Right kidney (tissue), 1 donor: ENCODE data around the gene HNF4A.
"Not testable (repeated sequence)": the region's sequence is repeated elsewhere in the genome, so short reads cannot be mapped to it uniquely, and the experiment has no call there.

Source experiments
- DNase-seq: peaks from one replicate; pipeline ENCODE4 v3.0.0-alpha.2; 2016

Gene HNF4A

GRCh38 chr20:44468044-44468782, 112.7 kb downstream of the HNF4A start:
- no peak for DNase-seq

DNA sequence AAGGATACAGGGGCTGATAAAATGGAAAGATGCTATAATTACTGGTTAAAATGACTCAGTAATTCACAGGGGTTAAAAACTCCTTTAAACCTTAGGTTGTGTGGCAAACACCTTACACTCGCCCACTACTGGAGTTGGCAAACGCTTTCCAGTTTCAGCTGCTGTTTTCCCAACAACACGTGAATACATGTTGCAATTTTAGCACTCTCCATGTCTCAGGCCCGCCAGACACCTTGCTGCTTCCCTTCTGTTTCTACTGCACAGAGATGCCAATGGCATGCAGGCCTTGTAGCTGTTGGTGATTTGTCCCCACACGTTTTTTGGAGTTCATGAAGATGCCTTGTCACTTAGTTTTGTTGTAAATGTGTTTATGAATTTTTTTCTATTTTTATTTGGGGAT, 114.8 kb downstream of the HNF4A start:
- no peak for DNase-seq

DNA sequence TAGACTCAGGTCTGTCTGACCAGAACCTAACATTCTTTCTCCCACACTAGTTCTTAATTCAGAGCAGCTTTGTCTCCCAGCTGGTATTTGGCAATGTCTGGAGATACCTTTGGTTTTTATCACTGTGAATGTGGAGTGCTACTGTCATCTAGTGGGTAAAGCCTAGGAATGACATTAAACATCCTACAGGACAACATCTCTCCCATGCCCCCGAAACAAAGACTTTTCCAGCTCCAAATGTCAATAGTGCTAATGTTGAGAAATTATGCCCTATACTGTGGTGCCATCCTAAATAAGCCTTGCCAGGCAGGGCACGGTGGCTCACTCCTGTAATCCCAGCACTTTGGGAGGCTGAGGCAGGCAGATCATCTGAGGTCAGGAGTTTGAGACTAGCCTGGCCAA, 116.0 kb downstream of the HNF4A start:
- no peak for DNase-seq

DNA sequence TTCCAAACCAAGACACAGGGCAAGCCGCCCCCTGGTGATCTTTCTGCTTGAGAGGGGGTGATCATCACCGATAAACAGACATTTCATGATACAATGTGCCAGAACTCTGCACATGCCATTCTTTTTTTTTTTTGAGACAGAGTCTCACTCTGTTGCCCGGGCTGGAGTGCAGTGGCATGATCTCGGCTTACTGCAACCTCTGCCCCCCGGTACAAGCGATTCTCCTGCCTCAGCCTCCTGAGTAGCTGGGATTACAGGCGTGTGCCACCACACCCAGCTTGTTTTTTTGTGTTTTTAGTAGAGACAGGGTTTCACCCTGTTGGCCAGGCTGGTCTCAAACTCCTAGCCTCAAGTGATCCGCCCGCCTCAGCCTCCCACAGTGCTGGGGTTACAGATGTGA, 116.8 kb downstream of the HNF4A start:
- DNase-seq, result not testable (repeated sequence)

DNA sequence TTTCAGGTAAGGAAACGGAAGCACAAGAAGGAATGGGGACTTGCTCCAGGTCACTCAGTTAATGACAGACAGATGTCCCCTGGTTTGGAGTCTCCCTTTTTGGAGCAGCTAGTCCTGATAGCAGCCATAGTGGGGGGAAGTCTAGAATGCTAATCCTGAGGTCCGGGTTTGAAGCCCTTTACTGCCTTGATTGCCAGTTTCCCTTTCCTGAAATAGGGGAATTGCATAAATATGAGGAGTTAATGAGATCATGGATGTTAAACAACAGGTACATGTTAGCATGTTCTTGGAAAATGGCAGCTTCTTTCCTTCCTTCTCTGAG, 119.8 kb downstream of the HNF4A start:
- no peak for DNase-seq

- DNase-seq, result peak; percentile 88
Measured at GRCh38 chr20:44475694-44476560, 120.4 kb downstream of the HNF4A start, which contains the start of gene TTPAL. Gene TTPAL (plus strand): TSS chr20:44475874. CDS start chr20:44480000, 4,126 bp downstream.

GRCh38 chr20:44477151-44477550, 121.7 kb downstream of the HNF4A start:
- no peak for DNase-seq

DNA sequence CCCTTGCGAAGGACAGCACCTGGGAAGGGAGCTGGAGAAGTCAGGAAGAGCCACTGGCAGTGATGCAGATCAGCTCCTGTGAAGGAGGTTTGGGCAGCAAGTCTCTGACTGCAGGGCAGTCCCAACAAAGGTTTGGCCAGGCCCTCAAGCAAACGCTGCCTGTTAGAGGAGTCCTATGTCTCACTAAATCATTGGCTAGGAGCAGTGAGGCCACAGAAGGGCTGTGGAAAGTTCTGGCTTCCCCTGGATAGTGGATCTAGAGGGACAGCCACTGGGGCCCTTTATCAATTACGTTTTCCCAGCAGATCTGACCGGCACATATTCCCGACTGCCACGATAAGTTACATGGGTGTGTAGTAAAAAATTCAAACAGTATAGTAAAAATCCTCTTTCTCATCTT, 122.7 kb downstream of the HNF4A start:
- DNase-seq, result no peak

DNA sequence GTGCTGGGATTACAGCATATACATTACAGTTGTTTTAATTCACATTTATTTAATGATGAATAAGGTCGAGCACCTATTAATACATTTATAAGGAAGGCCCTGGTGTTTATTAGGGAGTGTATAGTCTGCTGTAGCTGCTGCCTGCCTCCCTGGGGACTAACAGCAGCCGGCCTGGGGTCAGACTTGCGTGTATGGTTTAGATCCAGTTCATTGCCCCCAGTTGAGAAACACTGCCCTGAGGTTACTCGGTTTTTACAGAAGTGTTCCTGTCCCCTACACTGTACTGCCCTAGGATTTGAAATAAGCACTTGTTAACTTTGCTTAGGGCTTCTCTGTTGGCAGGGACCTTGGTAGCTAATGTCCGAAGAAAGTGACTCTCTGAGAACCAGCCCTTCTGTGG, 124.1 kb downstream of the HNF4A start:
- no peak for DNase-seq

GRCh38 chr20:44480097-44480496, 124.6 kb downstream of the HNF4A start:
- DNase-seq, result no peak

GRCh38 chr20:44481719-44482416, 126.4 kb downstream of the HNF4A start:
- DNase-seq, result no peak

DNA sequence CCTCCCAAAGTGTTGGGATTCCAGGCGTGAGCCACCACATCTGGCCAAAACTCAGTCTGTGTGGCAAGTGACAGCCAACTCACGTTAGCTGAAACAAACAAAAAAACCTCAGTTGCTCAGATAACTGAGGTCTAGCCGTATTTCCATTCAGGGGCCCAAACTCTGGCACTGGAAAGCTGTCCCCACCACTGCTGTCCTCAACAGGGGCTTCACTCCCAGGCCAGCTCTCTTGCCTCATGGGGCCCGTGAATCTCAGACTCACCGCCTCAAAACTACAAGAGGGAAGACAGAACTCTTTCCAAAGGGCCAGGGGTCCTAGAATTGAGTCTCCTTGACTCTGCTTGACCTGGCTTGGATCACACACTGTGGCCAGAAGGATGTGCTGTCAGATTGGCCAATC, 127.6 kb downstream of the HNF4A start:
- no peak for DNase-seq
